Measurements from ENCODE around the gene SAMD4B. TPM values are rescaled to one million over a fixed set of nuclear protein-coding genes. Genes with fewer than 3 reads are reported as not detected.

SAMD4B gene
- total and polyA plus RNA-seq, 9 of the 15 experiments (the other 6 are each of a cell fraction or from before 2014, with no cell fraction given), result 3.4 to 90.5 (median 38.0) TPM

- CTCF ChIA-PET (ENCODE audit: low intra/inter-chr PET ratio), result no interaction called here
- 86% methylated on average over 20 of the region's 27 CpGs for WGBS (ENCODE audit: insufficient coverage, low coverage, missing lambda C conversion rate)
Measured at GRCh38 chr19:39416152-39417120, 74.2 kb downstream of the SAMD4B start.

More at GRCh38 chr19:39416152-39417120, 74.2 kb downstream of the SAMD4B start:
- TF ChIP-seq HINFP (tag; conservative IDR thresholded peaks at IDR 0.05; ENCODE audit: low read depth), result no peak
- TF ChIP-seq, protein P1, sequence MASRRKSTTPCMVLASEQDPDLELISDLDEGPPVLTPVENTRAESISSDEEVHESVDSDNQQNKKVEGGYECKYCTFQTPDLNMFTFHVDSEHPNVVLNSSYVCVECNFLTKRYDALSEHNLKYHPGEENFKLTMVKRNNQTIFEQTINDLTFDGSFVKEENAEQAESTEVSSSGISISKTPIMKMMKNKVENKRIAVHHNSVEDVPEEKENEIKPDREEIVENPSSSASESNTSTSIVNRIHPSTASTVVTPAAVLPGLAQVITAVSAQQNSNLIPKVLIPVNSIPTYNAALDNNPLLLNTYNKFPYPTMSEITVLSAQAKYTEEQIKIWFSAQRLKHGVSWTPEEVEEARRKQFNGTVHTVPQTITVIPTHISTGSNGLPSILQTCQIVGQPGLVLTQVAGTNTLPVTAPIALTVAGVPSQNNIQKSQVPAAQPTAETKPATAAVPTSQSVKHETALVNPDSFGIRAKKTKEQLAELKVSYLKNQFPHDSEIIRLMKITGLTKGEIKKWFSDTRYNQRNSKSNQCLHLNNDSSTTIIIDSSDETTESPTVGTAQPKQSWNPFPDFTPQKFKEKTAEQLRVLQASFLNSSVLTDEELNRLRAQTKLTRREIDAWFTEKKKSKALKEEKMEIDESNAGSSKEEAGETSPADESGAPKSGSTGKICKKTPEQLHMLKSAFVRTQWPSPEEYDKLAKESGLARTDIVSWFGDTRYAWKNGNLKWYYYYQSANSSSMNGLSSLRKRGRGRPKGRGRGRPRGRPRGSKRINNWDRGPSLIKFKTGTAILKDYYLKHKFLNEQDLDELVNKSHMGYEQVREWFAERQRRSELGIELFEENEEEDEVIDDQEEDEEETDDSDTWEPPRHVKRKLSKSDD (conservative IDR thresholded peaks at IDR 0.05; ENCODE audit: low read length), result no peak
- no peak for TF ChIP-seq RBM22 (IDR thresholded peaks at IDR 0.05; ENCODE audit: low read depth, low read length, poor library complexity, severe bottlenecking)
- TF ChIP-seq SUPT5H (IDR thresholded peaks at IDR 0.05), result 0 out of 2 replicates have a peak, but pooled peaks have one; percentile 12
- TF ChIP-seq RBFOX2 (IDR thresholded peaks at IDR 0.05; ENCODE audit: low read depth, low read length), result 0 out of 2 replicates have a peak, but pooled peaks have one; percentile 26
- no peak for TF ChIP-seq SRSF3 (IDR thresholded peaks at IDR 0.05; ENCODE audit: insufficient read depth, low read length)
- no peak for TF ChIP-seq MIER1 (IDR thresholded peaks at IDR 0.05; ENCODE audit: low read depth)
- no peak for FAIRE-seq
- in situ Hi-C loops (cut with MboI) (no loop called here), intact Hi-C loops (cut with micrococcal nuclease) (no loop called here)
- H3K4me2 ChIP-seq (ENCODE audit: insufficient read depth, low read length), result no peak overlapping the region
- no TSS peak for BruUV-seq (replicated peaks)
- no peaks in the 10 kb centered on the region for H3K27me3 ChIP-seq (ENCODE audit: control insufficient read depth in 2 of 2, insufficient read depth in 2 of 2, low read length in 2 of 2)
- H3K27ac ChIP-seq (ENCODE audit: extremely low read depth, low read depth, low read length), result no peak overlapping the region
- H3K9ac ChIP-seq (ENCODE audit: insufficient read depth in 1 of 2, low read depth in 2 of 2, low read length in 2 of 2), result peak overlapping the region in 1 of 2 experiments; percentile 18; a peak in 2 of 4 replicates
- no peaks in the 10 kb centered on the region for H3K9me1 ChIP-seq (ENCODE audit: control insufficient read depth, insufficient read depth, low read length)
- H3K36me3 ChIP-seq (ENCODE audit: control insufficient read depth, insufficient read depth, low read length), result peaks cover 23% of the 10 kb centered on the region; the same call in 2 of the 3 replicates
- no peak for ATAC-seq
- H3K4me3 ChIP-seq, result no peak overlapping the region
- H2AFZ ChIP-seq (ENCODE audit: low read depth, low read length), result no peak overlapping the region
- POLR2A ChIA-PET, result interaction anchor here (0.7 to 2.5 kb wide), 3 partner anchors 17 to 26 kb away, joined by 4 to 8 read pairs (median 7); partner anchors contain the start of genes PAF1 and RPS16
- H3K4me1 ChIP-seq (replicated peaks in 1 of 2; ENCODE audit: control insufficient read depth in 2 of 2, insufficient read depth in 2 of 2, low read length in 2 of 2), result peaks cover 12 to 45% of the 10 kb centered on the region in 2 experiments; a peak in 4 of 5 replicates
- H3K9me3 ChIP-seq (replicated peaks; ENCODE audit: control insufficient read depth, insufficient read depth, low read depth, low read length), result no peaks in the 10 kb centered on the region
- DNase-seq (ENCODE audit: extremely low read depth in 1 of 4, low spot score in 3 of 4), result no peak
- no peaks in the 10 kb centered on the region for H4K20me1 ChIP-seq (replicated peaks; ENCODE audit: control insufficient read depth, insufficient read depth, low read length)
- peaks cover 20% of the 10 kb centered on the region for H3K79me2 ChIP-seq (ENCODE audit: control insufficient read depth, insufficient read depth, low read length)

Measured in K562 (cell line).